Measurements from ENCODE around the gene MACROD2.

MACROD2 gene

GRCh38 chr20:14800707-14801425 is 805.5 kb downstream of the MACROD2 start:
- TF ChIP-seq, protein P1, sequence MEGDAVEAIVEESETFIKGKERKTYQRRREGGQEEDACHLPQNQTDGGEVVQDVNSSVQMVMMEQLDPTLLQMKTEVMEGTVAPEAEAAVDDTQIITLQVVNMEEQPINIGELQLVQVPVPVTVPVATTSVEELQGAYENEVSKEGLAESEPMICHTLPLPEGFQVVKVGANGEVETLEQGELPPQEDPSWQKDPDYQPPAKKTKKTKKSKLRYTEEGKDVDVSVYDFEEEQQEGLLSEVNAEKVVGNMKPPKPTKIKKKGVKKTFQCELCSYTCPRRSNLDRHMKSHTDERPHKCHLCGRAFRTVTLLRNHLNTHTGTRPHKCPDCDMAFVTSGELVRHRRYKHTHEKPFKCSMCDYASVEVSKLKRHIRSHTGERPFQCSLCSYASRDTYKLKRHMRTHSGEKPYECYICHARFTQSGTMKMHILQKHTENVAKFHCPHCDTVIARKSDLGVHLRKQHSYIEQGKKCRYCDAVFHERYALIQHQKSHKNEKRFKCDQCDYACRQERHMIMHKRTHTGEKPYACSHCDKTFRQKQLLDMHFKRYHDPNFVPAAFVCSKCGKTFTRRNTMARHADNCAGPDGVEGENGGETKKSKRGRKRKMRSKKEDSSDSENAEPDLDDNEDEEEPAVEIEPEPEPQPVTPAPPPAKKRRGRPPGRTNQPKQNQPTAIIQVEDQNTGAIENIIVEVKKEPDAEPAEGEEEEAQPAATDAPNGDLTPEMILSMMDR (IDR thresholded peaks at IDR 0.05; ENCODE audit: control extremely low read depth, extremely low read depth, low read depth, missing control alignments), result no peak
- CTCF ChIA-PET, result interaction anchor here (1.2 kb wide), 1 partner anchor 149 kb away, joined by 3 read pairs; no protein-coding TSS in a partner anchor
- POLR2A ChIA-PET, result no interaction called here
- no peak for DNase-seq (ENCODE audit: extremely low spot score)

DNA sequence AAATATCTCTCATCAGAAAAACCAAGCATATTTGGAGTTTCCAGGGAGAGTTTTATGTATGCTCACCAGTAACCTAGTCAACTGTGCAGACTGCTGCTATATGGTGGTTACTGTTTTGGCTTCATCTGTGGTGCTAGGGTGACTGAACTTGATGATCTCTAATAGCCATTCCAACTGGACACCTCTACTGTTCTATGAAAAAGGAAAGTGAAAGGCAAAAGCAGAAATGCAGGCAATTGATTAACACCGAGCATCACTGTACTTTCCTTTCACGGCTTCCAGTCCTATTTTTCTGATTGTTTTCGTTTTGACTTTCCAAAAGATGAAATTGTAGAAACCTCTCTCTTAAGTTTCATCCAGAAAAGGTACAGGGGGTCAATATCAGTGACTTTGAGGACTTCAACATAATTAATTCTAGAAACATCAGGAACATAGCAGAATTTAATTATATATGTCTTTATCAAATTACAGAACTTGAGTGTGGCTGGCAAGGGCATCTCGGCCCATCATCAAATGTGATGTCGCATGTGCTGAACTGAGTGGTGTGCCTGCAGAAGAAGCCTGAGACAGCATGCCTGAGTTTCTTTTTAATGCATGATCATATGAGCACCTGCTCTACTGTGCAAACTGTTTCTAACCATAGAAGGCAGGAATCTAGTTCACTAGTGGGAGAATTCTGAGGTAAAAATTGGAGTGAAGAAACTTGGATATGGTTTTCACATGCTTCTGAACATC is 806.4 kb downstream of the MACROD2 start:
- POLR2A ChIA-PET, result no interaction called here
- CTCF ChIA-PET, result no interaction called here
- TF ChIP-seq, protein P1 (IDR thresholded peaks at IDR 0.05; ENCODE audit: control extremely low read depth, extremely low read depth, low read depth, missing control alignments), result no peak
- no peak for DNase-seq (ENCODE audit: extremely low spot score)

DNA sequence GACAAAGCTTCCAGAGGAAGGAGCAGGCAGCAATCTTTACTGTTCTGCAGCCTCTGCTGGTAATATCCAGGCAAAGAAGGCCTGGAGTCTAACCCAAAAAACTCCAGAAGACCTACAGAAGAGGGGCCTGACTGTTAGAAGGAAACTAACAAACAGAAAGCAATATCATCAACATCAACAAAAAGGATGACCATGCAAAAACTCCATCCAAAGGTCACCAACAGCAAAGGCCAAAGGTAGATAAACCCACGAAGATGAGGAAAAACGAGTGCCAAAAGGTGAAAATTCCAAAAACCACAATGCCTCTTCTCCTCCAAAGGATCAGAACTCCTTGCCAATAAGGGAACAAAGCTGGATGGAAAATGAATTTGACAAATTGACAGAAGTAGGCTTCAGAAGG is 811.9 kb downstream of the MACROD2 start:
- CTCF ChIA-PET, result no interaction called here
- DNase-seq (ENCODE audit: extremely low spot score), result no peak
- TF ChIP-seq, protein P1 (IDR thresholded peaks at IDR 0.05; ENCODE audit: control extremely low read depth, extremely low read depth, low read depth, missing control alignments), result no peak
- POLR2A ChIA-PET, result no interaction called here

- TF ChIP-seq, protein P1 (IDR thresholded peaks at IDR 0.05; ENCODE audit: control extremely low read depth, extremely low read depth, low read depth, missing control alignments), result no peak
- POLR2A ChIA-PET, result no interaction called here
- CTCF ChIA-PET, result no interaction called here
Measured at GRCh38 chr20:14815340-14815739, 820.0 kb downstream of the MACROD2 start.

DNA sequence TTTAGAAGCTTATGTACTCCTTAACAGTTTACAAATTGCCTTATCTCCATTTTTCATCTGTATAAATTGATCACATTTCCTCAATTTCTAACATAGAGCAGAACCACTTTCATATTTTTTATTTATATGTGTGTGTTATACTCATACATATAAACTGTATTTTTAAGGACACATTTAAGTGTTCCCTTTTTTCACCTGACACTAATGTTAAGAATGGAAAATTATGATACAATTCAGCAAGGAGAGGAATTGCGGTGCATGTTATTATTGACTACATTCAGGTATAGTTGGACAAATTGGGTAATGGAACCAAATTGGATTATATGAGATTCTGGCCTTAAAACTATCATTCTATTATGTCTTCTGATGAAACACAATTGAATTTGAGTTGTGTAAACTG is 821.2 kb downstream of the MACROD2 start:
- POLR2A ChIA-PET, result no interaction called here
- CTCF ChIA-PET, result no interaction called here
- TF ChIP-seq, protein P1 (IDR thresholded peaks at IDR 0.05; ENCODE audit: control extremely low read depth, extremely low read depth, low read depth, missing control alignments), result no peak

More at GRCh38 chr20:14815340-14815739, 820.0 kb downstream of the MACROD2 start:
- no peak for DNase-seq (ENCODE audit: extremely low spot score)

DNA sequence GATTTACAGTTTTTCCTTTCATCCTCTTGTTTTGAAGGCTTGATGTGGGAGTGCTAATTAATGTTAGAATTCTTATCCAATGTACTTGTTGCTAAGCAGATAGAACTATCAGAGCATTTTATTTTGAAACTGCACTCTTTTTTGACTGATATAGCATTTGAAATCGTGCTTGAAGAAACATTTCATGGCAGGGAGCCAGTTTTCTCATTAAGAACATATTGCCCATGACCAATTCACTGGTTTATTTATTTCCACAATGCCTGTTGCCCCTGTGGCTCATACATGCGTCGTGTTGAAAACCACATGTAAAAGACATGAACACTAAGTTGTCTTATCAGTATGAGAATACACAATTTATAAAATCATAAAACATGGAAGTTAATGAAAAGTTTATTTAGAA is 821.8 kb downstream of the MACROD2 start:
- TF ChIP-seq, protein P1 (IDR thresholded peaks at IDR 0.05; ENCODE audit: control extremely low read depth, extremely low read depth, low read depth, missing control alignments), result no peak
- POLR2A ChIA-PET, result no interaction called here
- no peak for DNase-seq (ENCODE audit: extremely low spot score)
- CTCF ChIA-PET, result no interaction called here

More for the DNA sequence above, 821.2 kb downstream of the MACROD2 start:
- no peak for DNase-seq (ENCODE audit: extremely low spot score)
